CD4-positive, alpha-beta T cell (primary cell): Measurements from ENCODE around the gene LRP2. TPM values are rescaled to one million over a fixed set of nuclear protein-coding genes. Genes with fewer than 3 reads are reported as not detected.

ENCODE experiments used
- ATAC-seq: fragments of 200-7000 bp; cut with Tn5 transposase; one replicate; pipeline ENCODE4 v1.10.0; 2022; ENCODE audit warnings: mild to moderate bottlenecking; ENCODE audit not compliant: poor library complexity
- CTCF ChIA-PET: fragments of 350-600 bp; sonication (Branson Sonifier 250); formaldehyde crosslinking; loops from one replicate; lab custom pipeline; 2021; ENCODE audit warnings: antibody characterized with exemption, inconsistent platforms; lab: Charles Lee
- POLR2A ChIA-PET: fragments of 350-600 bp; sonication (Branson Sonifier 250); formaldehyde crosslinking; loops from one replicate; lab custom pipeline; 2021; ENCODE audit warnings: antibody characterized with exemption, inconsistent platforms; lab: Charles Lee
- DNase-seq, 14 experiments: peaks; one replicate each; pipeline ENCODE4 v3.0.0-alpha.2; 2013 to 2020; ENCODE audit warnings: mixed read lengths in 2 of 14
- H3K27ac ChIP-seq, 2 donors: one replicate each; pipeline versions ENCODE4 v1.5.1 to v1.7.0; 2013; ENCODE audit warnings: low read length in 2 of 2, low read depth in 1 of 2, mild to moderate bottlenecking in 1 of 2
- H3K27me3 ChIP-seq, 2 experiments: 1 replicate in 1 of 2; 2 replicates in 1 of 2; pipeline versions ENCODE4 v1.6.1 to v1.7.0; 2013; ENCODE audit warnings: low read length in 2 of 2, control low read depth in 1 of 2, mild to moderate bottlenecking in 1 of 2, moderate library complexity in 1 of 2; ENCODE audit not compliant: insufficient read depth in 2 of 2, control insufficient read depth in 1 of 2
- H3K36me3 ChIP-seq: one replicate; pipeline ENCODE4 v1.6.1; 2013; ENCODE audit warnings: low read length, control low read depth; ENCODE audit not compliant: insufficient read depth
- H3K4me1 ChIP-seq: one replicate; pipeline ENCODE4 v1.6.1; 2013; ENCODE audit warnings: low read length, control low read depth; ENCODE audit not compliant: insufficient read depth
- H3K4me3 ChIP-seq: one replicate; pipeline ENCODE4 v1.5.1; 2013; ENCODE audit warnings: mild to moderate bottlenecking, low read length, moderate library complexity
- H3K9me3 ChIP-seq, 2 experiments: 1 replicate in 1 of 2; 2 replicates in 1 of 2; pipeline versions ENCODE4 v1.6.1 to v1.7.0; 2013; ENCODE audit warnings: low read length in 2 of 2, mild to moderate bottlenecking in 2 of 2, control low read depth in 1 of 2, moderate library complexity in 1 of 2; ENCODE audit not compliant: control insufficient read depth in 1 of 2, insufficient read depth in 1 of 2
- H3K27ac Mint-ChIP-seq: one replicate; pipeline ENCODE4 v1.8.0; 2020; ENCODE audit warnings: mixed read lengths
- H3K27me3 Mint-ChIP-seq: one replicate; pipeline ENCODE4 v1.8.0; 2021; ENCODE audit warnings: mixed read lengths
- H3K36me3 Mint-ChIP-seq: one replicate; pipeline ENCODE4 v1.8.0; 2021; ENCODE audit warnings: low read depth, mixed read lengths
- H3K4me1 Mint-ChIP-seq: one replicate; pipeline ENCODE4 v1.8.0; 2021; ENCODE audit warnings: low read depth, mixed read lengths
- H3K4me3 Mint-ChIP-seq: one replicate; pipeline ENCODE4 v1.8.0; 2020; ENCODE audit warnings: mild to moderate bottlenecking, mixed read lengths
- H3K9me3 Mint-ChIP-seq: one replicate; pipeline ENCODE4 v1.8.0; 2020; ENCODE audit warnings: mixed read lengths
- intact Hi-C, 2 experiments: fragments of 100-400 bp; cut with DNase I in 1 of 2; cut with micrococcal nuclease in 1 of 2; formaldehyde crosslinking; loops; one replicate each; pipeline versions ENCODE4 v1.15.1 to v1.9.0; 2023 to 2025; cut with DNase I, micrococcal nuclease
- total RNA-seq, 174 experiments: library from RNA in 2 of 174; stranded (reverse) in 2 of 174; gene quantifications; one replicate each; pipeline ENCODE4 v1.2.3 and lab custom pipeline; 2021 to 2026
- TF ChIP-seq, protein P1 (sequence below): fragments of 200-600 bp; IDR thresholded peaks from one replicate; pipeline ENCODE4 v1.8.0; 2022; ENCODE audit warnings: antibody characterized with exemption, mild to moderate bottlenecking

LRP2 gene
- total RNA-seq, 2 experiments from 2014 or later: 0.03 TPM; not detected in 1

- Mint-ChIP-seq H3K9me3 (no peaks in the 10 kb centered on the region), H3K4me3 (no peak overlapping the region), H3K27me3 (peaks cover 12% of the 10 kb centered on the region), H3K36me3 (no peaks in the 10 kb centered on the region), H3K27ac (no peak overlapping the region), H3K4me1 (no peaks in the 10 kb centered on the region)
- H3K36me3 ChIP-seq: no peaks in the 10 kb centered on the region
- H3K9me3 ChIP-seq: no peaks in the 10 kb centered on the region
- H3K4me1 ChIP-seq: no peaks in the 10 kb centered on the region
- no peak overlapping the region for H3K4me3 ChIP-seq
- ATAC-seq: no peak
- TF ChIP-seq, protein P1, sequence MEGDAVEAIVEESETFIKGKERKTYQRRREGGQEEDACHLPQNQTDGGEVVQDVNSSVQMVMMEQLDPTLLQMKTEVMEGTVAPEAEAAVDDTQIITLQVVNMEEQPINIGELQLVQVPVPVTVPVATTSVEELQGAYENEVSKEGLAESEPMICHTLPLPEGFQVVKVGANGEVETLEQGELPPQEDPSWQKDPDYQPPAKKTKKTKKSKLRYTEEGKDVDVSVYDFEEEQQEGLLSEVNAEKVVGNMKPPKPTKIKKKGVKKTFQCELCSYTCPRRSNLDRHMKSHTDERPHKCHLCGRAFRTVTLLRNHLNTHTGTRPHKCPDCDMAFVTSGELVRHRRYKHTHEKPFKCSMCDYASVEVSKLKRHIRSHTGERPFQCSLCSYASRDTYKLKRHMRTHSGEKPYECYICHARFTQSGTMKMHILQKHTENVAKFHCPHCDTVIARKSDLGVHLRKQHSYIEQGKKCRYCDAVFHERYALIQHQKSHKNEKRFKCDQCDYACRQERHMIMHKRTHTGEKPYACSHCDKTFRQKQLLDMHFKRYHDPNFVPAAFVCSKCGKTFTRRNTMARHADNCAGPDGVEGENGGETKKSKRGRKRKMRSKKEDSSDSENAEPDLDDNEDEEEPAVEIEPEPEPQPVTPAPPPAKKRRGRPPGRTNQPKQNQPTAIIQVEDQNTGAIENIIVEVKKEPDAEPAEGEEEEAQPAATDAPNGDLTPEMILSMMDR: no peak
- CTCF ChIA-PET: no interaction called here
- POLR2A ChIA-PET: no interaction called here
- no peaks in the 10 kb centered on the region for H3K27me3 ChIP-seq
- DNase-seq: no peak
- intact Hi-C loops: no loop called here
- H3K27ac ChIP-seq: no peak overlapping the region
Observed at GRCh38 chr2:169185711-169186110, 176.6 kb downstream of the LRP2 start.

DNA sequence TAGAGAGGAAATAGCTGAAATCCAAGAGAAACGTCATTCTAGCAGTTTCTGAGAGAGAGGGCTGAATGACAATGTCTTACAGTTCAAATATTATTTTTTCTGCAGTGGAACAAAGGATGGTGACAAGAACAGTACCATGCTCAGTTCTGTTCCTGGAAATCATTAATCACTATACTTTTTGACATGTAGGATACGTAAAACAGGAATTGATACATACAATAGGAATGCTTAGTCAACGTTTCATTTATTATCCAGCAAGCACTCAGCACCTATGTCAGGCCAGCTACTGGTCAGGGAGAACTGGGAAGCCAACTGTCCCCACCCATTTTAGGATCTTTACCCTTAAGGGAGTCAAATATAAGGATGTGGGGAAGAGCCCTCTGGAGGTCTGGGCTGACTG, 178.3 kb downstream of the LRP2 start:
- Mint-ChIP-seq H3K36me3 (no peaks in the 10 kb centered on the region), H3K27me3 (peaks cover 12% of the 10 kb centered on the region), H3K4me3 (no peak overlapping the region), H3K27ac (no peak overlapping the region), H3K9me3 (no peaks in the 10 kb centered on the region), H3K4me1 (no peaks in the 10 kb centered on the region)
- H3K4me1 ChIP-seq: no peaks in the 10 kb centered on the region
- H3K27ac ChIP-seq: no peak overlapping the region
- intact Hi-C loops: no loop called here
- H3K4me3 ChIP-seq: no peak overlapping the region
- DNase-seq (no peak), ATAC-seq (no peak)
- no peaks in the 10 kb centered on the region for H3K9me3 ChIP-seq
- TF ChIP-seq, protein P1: no peak
- no peaks in the 10 kb centered on the region for H3K36me3 ChIP-seq
- CTCF ChIA-PET: no interaction called here
- POLR2A ChIA-PET: no interaction called here
- no peaks in the 10 kb centered on the region for H3K27me3 ChIP-seq

DNA sequence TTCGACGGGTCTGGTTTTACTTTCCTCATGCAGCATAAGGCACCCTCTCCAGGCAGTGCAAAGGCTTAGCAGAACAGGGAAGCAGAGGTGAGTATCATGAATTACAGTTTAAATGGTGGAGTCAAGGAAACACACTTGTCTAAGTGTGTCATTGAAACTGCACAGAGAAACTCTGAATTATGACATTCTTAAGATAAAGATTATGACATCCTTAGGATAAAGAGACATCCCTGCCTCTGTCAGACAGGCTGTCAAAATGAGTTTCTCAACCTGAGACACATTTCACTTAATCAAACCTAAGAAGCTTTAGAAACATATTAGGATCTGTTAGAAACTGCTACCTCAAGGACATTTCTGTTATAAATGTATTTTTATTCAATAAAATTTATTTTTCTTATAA, 179.8 kb downstream of the LRP2 start:
- no peak overlapping the region for H3K4me3 Mint-ChIP-seq
- TF ChIP-seq, protein P1: no peak
- Histone ChIP-seq H3K4me1 (no peaks in the 10 kb centered on the region), H3K27ac (no peak overlapping the region), H3K9me3 (no peaks in the 10 kb centered on the region), H3K36me3 (no peaks in the 10 kb centered on the region), H3K27me3 (peaks cover 0 to 2% of the 10 kb centered on the region in 2 experiments), H3K4me3 (no peak overlapping the region)
- ATAC-seq (no peak), DNase-seq (no peak)
- CTCF ChIA-PET: no interaction called here
- POLR2A ChIA-PET: no interaction called here
- no peaks in the 10 kb centered on the region for H3K9me3 Mint-ChIP-seq
- peaks cover 12% of the 10 kb centered on the region for H3K27me3 Mint-ChIP-seq
- intact Hi-C loops: no loop called here
- H3K36me3 Mint-ChIP-seq: no peaks in the 10 kb centered on the region
- no peaks in the 10 kb centered on the region for H3K4me1 Mint-ChIP-seq
- H3K27ac Mint-ChIP-seq: no peak overlapping the region
